Renal pelvis (tissue), 4 donors: Measurements from ENCODE around the gene HAUS6. TPM values are rescaled to one million over a fixed set of nuclear protein-coding genes. Genes with fewer than 3 reads are reported as not detected.
"Not testable (repeated sequence)": the region's sequence is repeated elsewhere in the genome, so short reads cannot be mapped to it uniquely, and the experiment has no call there.

ENCODE experiments used
- DNase-seq: peaks from one replicate; pipeline ENCODE4 v3.0.0-alpha.2; 2013
- polyA plus RNA-seq, 3 donors: library from polyadenylated mRNA; unstranded; fragments of 120-200 nt; gene quantifications; one replicate each; pipeline ENCODE4 v1.2.1, GENCODE V29; 2013; ENCODE audit not compliant: insufficient read length in 3 of 3

Gene HAUS6
- polyA plus RNA-seq, 3 donors = 17.1 to 20.7 (median 18.3) TPM

- no peak for DNase-seq
Measured at GRCh38 chr9:19120877-19121276, 18.2 kb upstream of the HAUS6 start.

GRCh38 chr9:19119801-19120440 is 17.2 kb upstream of the HAUS6 start:
- no peak for DNase-seq

GRCh38 chr9:19119246-19119645 is 16.5 kb upstream of the HAUS6 start:
- DNase-seq = no peak

GRCh38 chr9:19117039-19117716 is 14.5 kb upstream of the HAUS6 start:
- no peak for DNase-seq

GRCh38 chr9:19116107-19116790 is 13.5 kb upstream of the HAUS6 start:
- DNase-seq = no peak

GRCh38 chr9:19114680-19115270 is 12.1 kb upstream of the HAUS6 start:
- no peak for DNase-seq

- no peak for DNase-seq
Measured at GRCh38 chr9:19113964-19114679, 11.4 kb upstream of the HAUS6 start.

- not testable (repeated sequence) for DNase-seq
Measured at GRCh38 chr9:19113064-19113611, 10.4 kb upstream of the HAUS6 start.

- DNase-seq = no peak
Measured at GRCh38 chr9:19108038-19108437, 5.3 kb upstream of the HAUS6 start.

GRCh38 chr9:19104515-19105282 is 2.0 kb upstream of the HAUS6 start:
- DNase-seq = peak; percentile 42

GRCh38 chr9:19102181-19102630 is 498 bp downstream of the HAUS6 start:
- peak; percentile 34 for DNase-seq

GRCh38 chr9:19101203-19101602 is 1.5 kb downstream of the HAUS6 start:
- DNase-seq = no peak

- not testable (repeated sequence) for DNase-seq
Measured at GRCh38 chr9:19097431-19097830, 5.3 kb downstream of the HAUS6 start.

- no peak for DNase-seq
Measured at GRCh38 chr9:19087106-19088000, 15.4 kb downstream of the HAUS6 start.

- no peak for DNase-seq
Measured at GRCh38 chr9:19085295-19085694, 17.4 kb downstream of the HAUS6 start.

- no peak for DNase-seq
Measured at GRCh38 chr9:19074836-19075235, 27.9 kb downstream of the HAUS6 start.

GRCh38 chr9:19074229-19074628 is 28.5 kb downstream of the HAUS6 start:
- DNase-seq = no peak

- no peak for DNase-seq
Measured at GRCh38 chr9:19057033-19057432, 45.7 kb downstream of the HAUS6 start.
